HG02798 (cell line): ENCODE measurements around the gene CNKSR3.

Source experiments
- ATAC-seq: cut with Tn5 transposase; IDR thresholded peaks from one replicate; pipeline ENCODE4 v1.9.1; 2021; ENCODE audit warnings: mild to moderate bottlenecking; ENCODE audit not compliant: unreplicated experiment, poor library complexity

Gene CNKSR3

DNA sequence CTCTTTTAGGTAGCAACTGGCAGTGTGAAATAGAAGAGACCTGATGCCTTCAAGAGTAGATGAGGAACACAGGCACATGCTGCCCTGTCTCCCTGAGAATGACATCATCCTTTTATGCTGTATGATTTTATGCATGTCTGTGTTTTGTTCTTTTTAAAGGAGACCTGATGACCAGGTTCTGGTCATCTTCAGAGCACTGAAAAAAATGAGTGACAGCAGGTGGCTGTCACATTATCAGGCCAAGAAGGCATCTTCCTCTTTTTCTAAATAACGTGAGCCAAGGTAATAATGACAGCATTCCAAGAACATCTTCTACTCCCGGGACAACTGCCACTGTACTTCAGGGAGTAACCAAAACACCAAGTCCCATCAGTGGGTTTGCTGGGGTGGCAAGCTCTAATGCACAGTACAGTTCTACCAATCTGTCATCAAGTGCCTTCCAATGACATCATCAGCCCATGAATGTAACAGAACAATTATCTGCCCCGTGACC lies 28.9 kb downstream of the CNKSR3 start:
- ATAC-seq = no peak

DNA sequence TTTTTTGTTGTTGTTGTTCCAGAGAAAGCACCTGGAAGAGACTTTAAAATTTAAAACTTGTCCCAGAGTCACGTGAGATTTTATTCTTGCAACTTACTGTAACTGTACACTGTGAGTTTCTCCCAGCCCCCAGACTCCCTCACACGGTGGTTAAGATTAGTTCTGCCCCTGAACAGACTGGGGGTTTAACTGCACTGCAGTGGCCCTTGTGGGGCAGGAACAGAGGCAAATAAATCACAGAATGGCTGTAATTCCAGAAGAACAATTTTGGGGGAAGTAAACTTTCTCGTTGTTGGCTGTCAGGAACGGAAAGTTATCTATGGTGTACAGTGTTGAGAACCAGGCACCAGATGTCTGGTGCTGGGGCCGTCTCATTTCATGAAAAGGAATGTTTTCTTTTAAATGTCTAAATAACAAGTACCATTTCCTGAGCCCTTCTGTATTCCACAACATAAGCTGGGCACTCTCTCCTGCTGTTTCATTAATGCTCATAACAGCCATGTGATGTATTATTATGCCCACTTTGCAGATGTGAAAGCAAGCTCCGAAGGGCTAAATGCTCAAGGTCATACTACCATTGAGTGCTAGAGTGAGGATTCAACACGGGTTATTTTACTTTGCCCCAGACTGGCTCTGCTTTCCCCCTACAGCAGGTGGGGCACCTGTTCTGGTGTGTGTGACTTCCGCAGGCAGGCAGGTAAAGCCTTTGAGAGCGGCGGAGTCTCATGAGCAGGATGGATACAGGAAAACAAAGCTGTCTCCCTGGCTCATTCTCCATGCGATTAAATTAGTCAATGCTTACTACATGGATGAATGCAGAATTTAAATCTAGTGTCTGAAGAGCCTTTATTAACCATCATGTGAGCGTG lies 30.5 kb downstream of the CNKSR3 start:
- no peak for ATAC-seq

DNA sequence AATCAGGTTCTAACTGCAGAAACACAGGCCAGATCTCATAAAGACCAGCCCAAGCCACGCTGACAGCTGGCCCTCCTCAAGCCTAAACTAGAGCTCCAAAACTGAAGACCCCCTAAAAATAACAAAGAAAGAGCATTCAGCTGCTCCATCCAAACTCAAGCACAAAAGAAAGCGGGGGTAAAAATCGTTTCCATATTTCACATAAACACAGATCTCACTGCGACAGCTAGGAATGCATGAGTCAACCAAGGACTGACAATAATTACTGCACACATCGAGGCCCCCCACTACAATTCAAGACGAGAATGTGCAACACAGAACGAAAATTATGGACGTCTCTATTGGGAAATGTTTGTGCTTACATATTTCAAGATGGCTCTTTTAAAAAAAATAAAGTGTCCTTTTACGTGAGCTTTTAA lies 31.1 kb downstream of the CNKSR3 start:
- no peak for ATAC-seq

DNA sequence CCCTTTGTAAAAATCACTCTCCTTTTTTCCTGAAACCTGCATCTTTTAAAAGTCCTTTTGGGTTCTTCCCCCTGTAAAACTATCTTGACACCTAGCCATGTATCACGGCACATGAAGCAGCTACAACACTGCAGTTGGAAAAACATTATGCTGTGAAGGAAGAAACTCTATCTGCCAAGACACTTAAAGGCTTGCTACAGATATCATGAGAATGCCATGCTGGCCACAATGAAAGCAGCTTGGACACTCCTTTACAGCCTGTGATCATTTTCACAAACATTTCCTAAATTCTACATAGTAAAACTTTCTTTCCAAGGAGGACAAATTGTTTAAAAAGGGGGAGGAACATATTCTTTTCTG lies 31.8 kb downstream of the CNKSR3 start:
- ATAC-seq = no peak

DNA sequence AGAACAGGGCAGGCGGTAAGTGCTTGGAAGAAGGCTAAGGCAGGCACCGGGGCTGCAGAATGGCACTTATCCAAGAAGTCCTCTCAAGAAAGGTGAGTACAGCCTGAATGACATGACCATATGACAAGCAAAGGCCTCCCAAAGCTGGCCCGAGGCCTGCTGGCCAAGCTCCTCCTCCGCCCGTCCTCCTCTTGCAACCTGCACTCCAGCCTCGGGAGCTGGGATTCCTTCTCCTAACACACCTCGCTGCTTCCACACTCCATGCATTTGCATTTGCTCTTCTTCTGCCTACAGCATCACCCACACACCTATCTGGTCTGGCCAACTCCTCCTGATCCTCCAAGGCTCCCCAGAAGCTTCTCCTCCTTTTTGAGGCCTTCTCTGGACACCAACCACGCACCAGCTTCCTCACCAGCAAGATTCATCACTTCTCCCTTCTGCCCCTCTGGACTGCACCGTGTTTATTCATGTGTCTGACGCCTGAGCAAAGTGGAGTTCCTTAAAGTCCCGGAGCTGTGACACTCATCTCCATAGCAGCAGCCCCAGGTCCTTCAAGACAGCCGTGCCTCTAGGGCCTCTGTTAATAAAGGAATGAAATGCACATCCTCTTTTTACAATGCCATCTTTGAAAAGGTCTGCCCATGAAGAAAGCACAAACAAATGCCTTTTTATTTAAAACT lies 32.3 kb downstream of the CNKSR3 start:
- ATAC-seq = no peak

DNA sequence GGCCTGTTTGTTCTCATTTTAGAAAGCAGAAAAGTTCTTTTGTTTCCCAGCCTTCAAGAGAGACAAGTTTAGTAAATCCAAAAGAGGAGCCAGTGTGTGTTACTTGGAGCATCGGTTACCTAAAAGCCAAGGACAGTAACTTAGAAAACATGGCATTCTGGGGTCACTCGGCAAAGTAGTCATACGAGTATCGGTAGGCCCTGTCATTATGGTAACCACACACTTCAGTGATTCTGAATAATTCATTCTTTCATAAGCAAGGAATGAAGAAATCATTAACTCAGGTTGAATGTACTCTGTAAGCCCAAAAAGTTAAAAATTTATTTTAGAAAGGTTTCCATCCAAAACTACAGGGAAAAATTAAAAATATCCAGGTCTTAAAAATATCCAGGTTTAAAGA lies 34.0 kb downstream of the CNKSR3 start:
- ATAC-seq = no peak

DNA sequence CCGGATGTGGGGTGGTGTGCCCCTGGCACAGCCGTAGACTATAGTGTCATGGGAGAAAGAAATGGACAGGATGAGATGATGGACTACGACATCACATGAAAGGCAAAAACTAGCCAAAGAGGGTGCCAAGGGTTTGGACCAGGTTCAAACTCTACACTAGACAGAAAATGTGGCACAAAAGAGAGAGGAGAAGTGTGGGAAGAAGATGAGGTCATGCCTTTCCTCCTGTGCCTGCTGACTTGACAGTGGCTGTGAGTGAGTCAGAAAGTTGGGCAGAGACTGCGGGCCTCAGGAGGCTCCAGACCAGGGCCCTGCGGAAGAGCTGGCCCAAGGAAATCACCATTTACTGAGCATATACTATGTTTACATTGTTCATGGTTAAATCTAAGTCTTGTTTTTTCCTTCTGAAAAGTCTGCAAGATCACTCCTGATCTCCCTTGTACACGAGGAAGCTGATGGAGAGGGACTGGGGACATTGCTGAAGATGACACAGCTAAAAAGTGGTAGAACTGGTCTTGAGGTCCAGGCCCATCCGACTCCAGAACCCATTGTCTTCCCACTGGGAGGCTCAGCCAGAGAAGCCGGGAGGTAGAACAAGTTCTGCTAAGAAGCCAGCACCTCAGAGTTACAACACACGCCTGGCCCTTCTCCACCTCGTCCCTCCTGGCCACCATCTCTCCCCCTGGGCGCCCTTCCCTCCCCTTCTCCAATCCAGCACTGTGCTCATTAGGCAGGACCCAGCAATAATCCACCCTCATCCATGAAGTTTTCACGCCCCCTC lies 35.6 kb downstream of the CNKSR3 start:
- ATAC-seq = no peak

DNA sequence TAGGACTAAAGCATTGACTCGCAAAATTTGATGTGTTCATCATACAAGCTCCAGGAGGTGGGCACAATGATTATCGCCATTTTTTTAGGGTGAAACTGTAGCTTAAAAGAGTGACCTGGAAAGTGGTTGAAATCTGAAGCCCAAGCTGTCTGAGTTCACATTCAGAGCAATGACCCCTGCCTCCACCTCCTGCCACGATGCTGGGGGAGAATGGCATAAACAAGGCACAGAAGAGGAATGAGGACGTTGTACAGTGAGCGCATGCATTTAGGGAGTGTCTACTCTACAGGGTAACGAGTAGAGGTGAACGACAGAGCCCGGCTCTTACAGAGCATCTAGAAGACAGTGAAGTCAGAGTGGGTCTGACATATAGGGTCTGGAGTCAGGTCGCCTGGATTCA lies 37.2 kb downstream of the CNKSR3 start:
- no peak for ATAC-seq

DNA sequence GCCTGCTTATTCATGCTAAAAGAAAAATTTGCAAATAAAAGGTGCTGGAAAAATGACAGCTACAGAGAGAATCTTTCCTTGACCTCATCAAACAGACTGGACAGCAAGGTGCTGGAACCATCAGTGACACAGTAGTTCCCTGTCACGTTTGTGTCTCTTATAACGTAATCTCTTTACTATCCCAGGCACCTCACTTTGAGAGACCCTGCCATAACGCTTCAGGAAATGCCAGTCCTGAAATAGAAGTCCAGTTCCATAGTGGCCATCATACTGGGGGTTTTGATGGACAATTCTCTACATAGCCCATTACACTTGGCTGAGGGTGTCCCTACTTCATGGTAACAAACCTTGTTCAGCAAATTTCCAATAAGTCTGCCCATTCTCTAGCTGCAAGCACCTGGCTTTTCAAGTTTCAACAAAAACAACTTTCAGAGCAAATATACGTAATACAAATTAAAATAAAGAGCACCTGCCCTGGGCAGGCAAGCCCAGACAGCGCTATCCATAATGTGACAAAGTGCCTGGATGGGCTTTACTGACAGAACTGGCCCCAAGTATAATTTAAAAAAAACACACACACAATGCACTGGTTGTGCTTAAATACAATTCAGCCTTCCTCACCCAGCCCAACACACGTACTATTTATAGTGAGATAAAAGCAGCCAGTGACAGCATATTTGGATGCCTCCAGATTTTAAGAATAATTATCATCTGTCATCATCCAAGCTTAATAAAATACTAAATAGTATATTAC lies 38.7 kb downstream of the CNKSR3 start:
- no peak for ATAC-seq

DNA sequence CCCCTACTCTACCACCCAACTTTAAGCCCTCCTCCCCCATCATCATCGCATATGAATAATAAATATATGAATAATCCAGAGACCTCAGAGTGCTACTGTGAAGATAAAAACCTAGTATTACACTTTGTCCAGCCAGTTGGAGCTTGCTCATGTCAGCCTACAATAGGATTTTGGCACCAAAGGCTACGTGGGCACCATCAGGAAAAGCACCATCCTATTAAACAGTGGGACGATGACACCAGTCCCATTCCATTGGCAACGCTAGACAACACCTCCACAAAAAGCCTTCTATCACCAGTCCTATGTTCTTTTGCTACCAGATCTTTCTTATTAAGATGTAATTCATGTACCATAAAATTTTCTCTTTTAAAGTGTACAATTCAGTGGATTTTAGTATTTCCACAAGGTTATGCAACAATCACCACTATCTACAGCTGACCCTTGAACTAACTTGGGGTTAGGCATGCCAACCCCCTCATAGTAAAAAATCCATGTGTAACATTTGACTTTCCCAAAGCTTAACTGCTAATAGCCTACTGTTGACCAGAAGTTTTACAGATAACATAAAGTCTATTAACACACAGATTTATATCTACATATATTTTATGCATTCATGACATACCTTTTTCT lies 41.1 kb downstream of the CNKSR3 start:
- no peak for ATAC-seq

DNA sequence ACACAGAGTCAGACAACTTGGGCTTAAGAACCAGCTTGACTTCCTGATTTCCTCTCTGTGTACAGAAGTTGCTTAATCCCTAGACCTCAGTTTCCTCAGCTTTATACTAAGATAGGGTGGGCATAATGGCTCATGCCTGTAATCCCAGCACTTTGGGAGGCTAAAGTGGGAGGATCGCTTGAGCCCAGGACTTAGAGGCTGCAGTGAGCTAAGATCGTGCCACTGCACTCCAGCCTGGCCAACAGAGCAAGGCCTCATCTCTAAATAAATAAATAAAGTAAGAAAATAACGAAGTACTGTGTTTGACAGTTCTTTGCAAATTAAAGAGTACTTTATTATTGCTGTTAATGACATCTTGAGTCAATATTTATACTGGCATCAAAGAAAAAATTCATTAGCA lies 41.7 kb downstream of the CNKSR3 start:
- ATAC-seq = no peak

DNA sequence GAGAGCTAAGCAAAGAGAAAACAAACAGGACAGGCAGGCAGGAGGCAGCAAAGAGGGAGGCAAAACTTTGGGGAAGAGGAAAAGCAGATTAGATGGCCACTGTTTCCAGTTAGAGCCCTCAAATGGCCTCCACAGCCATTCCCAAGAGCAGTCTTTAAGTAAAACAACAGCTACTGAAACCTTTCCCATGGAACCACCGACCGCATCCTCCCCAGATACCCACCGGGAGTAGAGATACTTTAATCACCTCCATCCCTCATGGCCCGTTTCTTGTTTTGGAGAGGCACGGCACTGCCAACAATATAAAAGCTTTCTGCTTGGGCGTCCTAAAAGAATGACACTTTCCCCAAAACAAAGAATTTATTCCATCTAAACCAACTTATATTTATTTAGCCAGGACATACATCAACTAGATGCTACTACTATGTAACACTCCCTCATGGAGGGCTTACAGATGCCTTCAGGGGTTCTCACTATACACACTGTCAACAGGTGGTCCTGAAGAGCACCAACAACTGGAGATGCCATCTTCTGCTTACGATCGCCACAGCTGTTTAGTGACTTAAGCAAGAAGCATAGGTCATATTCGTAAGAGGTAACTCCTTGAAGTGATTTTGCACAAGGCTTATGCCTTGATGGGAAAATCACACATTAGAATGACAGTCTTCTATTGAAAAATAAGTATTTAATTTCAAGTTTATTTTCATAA lies 43.4 kb downstream of the CNKSR3 start:
- ATAC-seq = no peak

DNA sequence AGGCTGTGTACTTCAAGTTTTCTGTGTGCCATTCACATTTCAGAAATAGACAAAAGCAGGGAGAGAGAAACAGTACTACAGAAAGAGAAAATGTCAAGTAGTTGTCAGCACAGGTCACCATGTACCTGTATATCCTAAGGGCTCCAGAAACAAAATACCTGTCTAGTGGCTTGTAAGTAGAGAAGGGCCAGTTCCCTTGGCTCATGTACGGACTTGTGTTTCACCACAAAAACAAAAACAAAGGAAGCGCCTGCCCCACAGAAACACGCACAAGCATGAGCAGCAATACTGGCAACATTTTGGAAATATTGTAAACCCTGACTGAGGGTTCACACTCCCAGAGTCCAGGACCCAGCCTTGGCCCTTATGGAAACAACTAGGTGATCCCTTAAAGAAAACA lies 44.3 kb downstream of the CNKSR3 start:
- no peak for ATAC-seq

DNA sequence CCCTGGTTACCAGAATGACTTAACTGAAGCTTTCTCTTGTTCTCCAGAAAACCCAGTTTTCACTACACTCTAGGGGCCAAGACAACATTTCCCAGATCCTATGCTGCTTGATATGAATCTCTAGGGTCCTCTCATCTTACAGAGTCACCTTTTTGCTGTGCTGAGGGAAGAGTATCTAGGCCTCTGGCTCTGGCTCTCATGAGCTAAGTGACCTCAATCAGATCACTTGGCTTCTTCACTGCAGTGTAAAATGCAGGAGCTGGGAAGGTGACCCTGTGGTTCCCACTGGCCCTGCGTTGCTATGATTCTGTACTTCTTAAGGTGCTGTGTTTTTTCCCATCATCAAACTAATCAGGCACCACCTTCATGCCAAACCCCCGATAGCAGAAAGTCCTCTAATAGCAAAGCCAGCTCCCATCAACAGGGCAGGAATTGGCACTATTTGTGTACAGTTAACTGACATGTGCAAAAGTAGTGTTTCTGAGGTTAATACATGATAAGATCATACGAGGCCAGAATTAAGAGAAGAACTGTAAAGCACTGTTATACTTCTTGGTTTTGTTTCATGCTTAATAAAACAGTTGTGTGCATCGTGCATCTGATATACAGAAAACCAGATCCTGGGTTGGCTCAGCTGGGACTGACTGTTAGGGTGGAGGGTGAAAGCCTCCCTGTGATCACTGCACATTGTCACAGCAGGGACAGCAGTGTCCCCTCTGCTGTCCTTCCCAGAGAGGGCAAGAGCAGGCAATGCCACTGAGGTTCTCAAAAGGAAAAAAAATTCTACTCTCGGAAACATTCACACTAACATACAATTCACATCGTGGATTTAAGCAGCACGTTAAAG lies 46.7 kb downstream of the CNKSR3 start:
- no peak for ATAC-seq

DNA sequence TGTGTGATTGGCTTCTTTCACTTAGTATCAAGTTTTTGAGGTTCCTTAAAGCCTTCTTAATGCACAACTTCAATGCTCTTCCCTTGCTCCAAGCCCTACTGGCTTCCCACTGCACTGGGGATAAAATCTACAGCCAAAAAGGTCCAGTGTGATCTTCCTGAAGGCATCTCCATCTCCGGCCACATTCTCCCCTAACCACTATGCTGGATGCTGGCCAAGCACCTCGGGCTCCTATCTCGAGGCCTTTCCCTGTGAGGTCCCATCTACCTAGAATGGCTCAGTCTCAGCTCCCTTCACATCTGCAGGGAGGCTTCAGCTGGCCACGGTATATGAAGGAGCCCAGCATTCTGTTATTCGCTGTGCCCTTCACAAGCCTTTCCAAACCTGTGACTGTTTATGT lies 48.1 kb downstream of the CNKSR3 start:
- no peak for ATAC-seq

DNA sequence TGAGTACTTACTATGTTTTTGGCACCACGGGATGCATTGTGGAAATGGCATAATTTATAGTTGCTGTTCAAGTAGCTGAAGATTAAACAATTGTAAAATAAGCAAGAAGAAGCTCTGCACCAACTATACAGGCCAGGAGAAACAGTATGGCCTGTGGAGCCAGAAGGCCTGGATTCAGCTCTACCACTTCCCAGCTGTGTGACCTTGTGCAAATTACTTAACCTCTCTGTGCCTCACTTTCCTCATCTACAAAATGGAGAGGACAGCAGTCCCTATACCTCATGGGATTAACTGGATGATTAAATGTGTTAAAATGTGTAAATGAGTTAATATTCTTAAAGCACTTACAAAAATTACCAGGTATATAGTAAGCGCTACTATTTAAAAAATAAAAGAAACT lies 49.1 kb downstream of the CNKSR3 start:
- ATAC-seq = no peak

DNA sequence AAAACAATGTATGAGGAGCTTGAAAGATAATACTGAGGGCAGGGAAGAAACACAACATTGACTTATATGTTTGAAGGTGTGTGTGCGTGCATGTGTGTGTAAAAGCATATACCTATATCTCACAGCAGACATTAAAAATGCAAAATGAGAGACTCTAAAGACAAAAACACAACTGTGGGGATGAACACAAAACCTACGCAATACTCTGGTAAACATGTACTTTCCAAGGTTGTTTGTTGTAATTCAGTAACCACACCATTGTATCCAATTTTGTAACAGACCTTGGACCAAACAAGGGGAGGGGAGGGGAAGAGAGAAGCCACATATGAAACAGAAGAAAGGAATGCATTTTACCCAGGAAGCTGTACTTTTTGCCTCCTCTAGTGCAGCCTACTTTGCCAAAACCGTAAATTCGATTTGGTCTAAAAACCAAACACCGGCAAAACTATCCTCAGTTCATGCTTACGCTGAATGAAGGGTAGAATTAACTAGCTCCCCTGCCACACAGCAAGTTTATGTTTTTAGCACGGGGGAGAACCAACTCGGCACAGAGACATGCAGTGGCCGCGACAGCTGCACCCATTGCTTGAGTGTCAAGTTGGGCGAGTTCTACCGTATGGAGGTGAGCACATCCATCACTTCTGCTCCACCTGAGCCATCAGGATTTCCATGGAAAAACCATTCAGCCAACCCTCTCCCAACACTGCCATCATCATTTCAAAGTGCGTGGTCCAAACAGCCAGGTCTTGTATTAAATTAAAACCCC lies 50.0 kb downstream of the CNKSR3 start:
- no peak for ATAC-seq

DNA sequence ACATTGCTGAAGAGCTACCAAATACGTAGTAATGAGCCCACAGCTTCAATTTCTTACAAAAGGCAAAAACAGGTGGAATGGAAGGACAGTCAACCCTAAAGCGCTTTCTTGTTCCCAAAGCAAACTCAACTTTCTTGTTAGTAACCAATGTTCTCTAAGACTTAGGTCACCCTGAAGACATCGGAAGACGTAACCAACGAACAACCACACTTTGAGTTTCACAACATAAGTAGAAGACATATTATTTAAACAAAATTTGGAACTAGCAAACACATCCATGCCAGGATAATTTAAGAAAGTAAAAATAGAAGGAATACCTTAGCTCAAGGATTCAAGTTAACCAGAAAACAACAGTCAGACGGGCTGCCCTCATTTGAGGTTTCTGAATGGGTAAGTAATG lies 51.0 kb downstream of the CNKSR3 start:
- no peak for ATAC-seq
